Naive thymus-derived CD8-positive, alpha-beta T cell (primary cell): ENCODE results near the gene ADISSP. TPM values are rescaled to one million over a fixed set of nuclear protein-coding genes. Genes with fewer than 3 reads are reported as not detected.

Source experiments
- ATAC-seq, 2 donors: fragments of 150-1000 bp; cut with Tn5 transposase in 1 of 2; sonication (Bioruptor Pico), chemical (Tn5 transposase) in 1 of 2; 1 replicate in 1 of 2; 2 replicates in 1 of 2; pipeline ENCODE4 v1.10.0; 2021; ENCODE audit warnings: mild to moderate bottlenecking in 2 of 2, moderate library complexity in 2 of 2
- POLR2A ChIA-PET: fragments of 350-600 bp; sonication (Branson Sonifier 250); formaldehyde crosslinking; loops from one replicate; lab custom pipeline; 2021; ENCODE audit warnings: antibody characterized with exemption; lab: Charles Lee
- DNase-seq, 10 donors: peaks; one replicate each; pipeline versions ENCODE4 v3.0.0 to v3.0.0-alpha.2; 2020 to 2022
- H3K27ac Mint-ChIP-seq, 10 donors: one replicate each; pipeline ENCODE4 v1.8.0; 2020 to 2022; ENCODE audit warnings: mild to moderate bottlenecking in 10 of 10, mixed read lengths in 10 of 10, moderate library complexity in 4 of 10, inconsistent platforms in 1 of 10
- H3K27me3 Mint-ChIP-seq, 5 donors: one replicate each; pipeline ENCODE4 v1.8.0; 2021 to 2022; ENCODE audit warnings: mixed read lengths in 5 of 5
- H3K36me3 Mint-ChIP-seq, 3 donors: one replicate each; pipeline ENCODE4 v1.8.0; 2020 to 2022; ENCODE audit warnings: mixed read lengths in 3 of 3, mild to moderate bottlenecking in 2 of 3, inconsistent platforms in 1 of 3
- H3K4me1 Mint-ChIP-seq, 4 donors: one replicate each; pipeline ENCODE4 v1.8.0; 2021 to 2022; ENCODE audit warnings: mixed read lengths in 4 of 4
- H3K4me3 Mint-ChIP-seq, 10 donors: one replicate each; pipeline ENCODE4 v1.8.0; 2020 to 2022; ENCODE audit warnings: mild to moderate bottlenecking in 10 of 10, mixed read lengths in 10 of 10, moderate library complexity in 6 of 10, inconsistent platforms in 1 of 10
- H3K9me3 Mint-ChIP-seq, 9 donors: one replicate each; pipeline ENCODE4 v1.8.0; 2020 to 2022; ENCODE audit warnings: mixed read lengths in 9 of 9, mild to moderate bottlenecking in 3 of 9, inconsistent platforms in 1 of 9, moderate library complexity in 1 of 9
- polyA plus RNA-seq, 3 donors: library from polyadenylated mRNA; unstranded; fragments of 300-500 nt; fragmentation: Illumina TruSeq; gene quantifications; one replicate each; pipeline ENCODE4 v1.2.3, GENCODE V29; 2021
- total RNA-seq, 8 experiments: library from RNA in 2 of 8; stranded (reverse) in 2 of 8; gene quantifications; one replicate each; pipeline ENCODE4 v1.2.3 and lab custom pipeline; 2021 to 2026

Gene ADISSP
- total and polyA plus RNA-seq, 5 experiments from 2014 or later: 17.6 to 32.4 (median 19.6) TPM

- no peak for DNase-seq
- H3K9me3 Mint-ChIP-seq: no peaks in the 10 kb centered on the region
- H3K27me3 Mint-ChIP-seq: peaks cover 0 to 12% (median 0%) of the 10 kb centered on the region in 5 donors
- POLR2A ChIA-PET: interaction anchor here (0.9 kb wide), 1 partner anchor 10 kb away, joined by 3 read pairs; no protein-coding TSS in a partner anchor
- no peaks in the 10 kb centered on the region for H3K36me3 Mint-ChIP-seq
- peak overlapping the region in 2 of 10 donors; percentile 22 to 36 for H3K4me3 Mint-ChIP-seq
- peak overlapping the region in 2 of 10 donors; percentile 17 to 18 for H3K27ac Mint-ChIP-seq
- H3K4me1 Mint-ChIP-seq: peaks cover 11 to 21% (median 18%) of the 10 kb centered on the region in 4 donors
- no peak for ATAC-seq
These were observed 8.0 kb upstream of the ADISSP start for GRCh38 chr20:3775457-3776108.

DNA sequence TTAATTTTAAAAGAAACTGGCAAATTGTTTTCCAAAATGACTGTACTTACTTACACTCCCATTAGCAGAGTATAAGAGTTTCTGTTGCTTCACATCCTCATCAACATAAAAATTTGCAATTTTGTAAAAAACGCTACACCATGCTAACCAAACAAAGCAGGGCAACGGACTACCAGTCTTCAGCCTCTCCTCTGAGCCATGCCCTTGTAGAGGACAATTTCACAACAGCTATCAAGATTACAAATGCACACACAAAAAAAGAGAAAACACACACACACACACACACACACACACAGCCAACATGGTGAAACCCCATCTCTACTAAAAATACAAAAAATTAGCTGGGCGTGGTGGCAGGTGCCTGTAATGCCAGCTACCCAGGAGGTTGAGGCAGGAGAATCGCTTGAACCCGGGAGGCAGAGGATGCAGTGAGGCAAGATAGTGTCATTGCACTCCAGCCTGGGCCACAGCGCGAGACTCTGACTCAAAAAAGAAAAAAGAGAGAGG is 4.1 kb upstream of the ADISSP start:
- POLR2A ChIA-PET: interaction anchor here (0.7 kb wide), 2 partner anchors 47 to 677 kb away, joined by 3 read pairs; no protein-coding TSS in a partner anchor
- Mint-ChIP-seq H3K27me3 (peaks cover 0 to 3% (median 0%) of the 10 kb centered on the region in 5 donors), H3K27ac (no peak overlapping the region), H3K4me3 (no peak overlapping the region), H3K4me1 (peaks cover 9 to 21% (median 14%) of the 10 kb centered on the region in 4 donors), H3K9me3 (no peaks in the 10 kb centered on the region), H3K36me3 (no peaks in the 10 kb centered on the region)
- no peak for ATAC-seq
- DNase-seq: no peak

DNA sequence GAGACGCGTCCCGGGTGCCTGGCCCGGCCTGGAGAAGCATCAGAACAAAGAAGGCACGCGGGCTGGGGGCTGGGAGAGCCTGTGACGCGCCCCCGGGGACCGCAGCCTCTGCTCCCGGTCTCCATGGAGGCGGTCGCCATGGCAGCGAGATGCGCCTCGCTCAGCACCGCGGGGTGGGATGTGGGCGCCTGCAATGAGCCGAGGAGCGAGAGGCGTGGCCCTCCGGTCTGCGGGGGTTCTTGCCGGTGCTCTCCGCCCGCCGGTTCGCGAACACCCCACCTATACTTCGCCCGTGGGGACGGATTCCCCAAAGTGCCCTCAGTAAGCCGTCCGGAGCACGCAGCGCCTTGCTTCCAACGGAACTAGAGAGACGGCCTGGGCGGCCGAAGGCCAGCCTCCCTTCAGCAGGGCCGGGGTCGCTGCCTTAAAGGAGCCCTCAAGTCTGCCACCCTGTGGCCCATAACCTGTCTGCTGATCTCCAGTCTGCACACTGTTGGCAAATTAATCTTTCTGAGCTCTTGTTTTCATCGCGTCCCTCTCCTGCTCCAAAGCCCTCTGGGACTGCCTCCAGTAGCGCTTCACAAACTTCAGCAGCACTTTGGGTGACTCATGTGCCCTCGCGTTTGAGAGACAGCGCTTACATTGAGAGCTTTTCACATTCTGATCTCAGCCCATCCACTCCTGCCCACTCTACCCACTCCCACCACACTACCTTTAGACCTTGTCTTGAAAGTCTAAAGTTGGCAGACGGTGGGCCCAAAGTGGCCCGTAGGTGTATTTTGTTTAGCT is 983 bp upstream of the ADISSP start:
- H3K27ac Mint-ChIP-seq: peak overlapping the region; percentile 93 to 99 (median 98)

GRCh38 chr20:3767110-3767426 is 485 bp downstream of the ADISSP start:
- POLR2A ChIA-PET: interaction anchor here (0.9 to 2.7 kb wide), 17 partner anchors 8 to 271 kb away, joined by 3 to 52 read pairs (median 5); partner anchors contain the start of genes AP5S1, CDC25B, CENPB and PANK2
- Mint-ChIP-seq H3K4me1 (peaks cover 13 to 45% (median 38%) of the 10 kb centered on the region in 4 donors), H3K27ac (peak overlapping the region in 8 of 10 donors; percentile 40 to 90 (median 74)), H3K27me3 (no peaks in the 10 kb centered on the region), H3K4me3 (peak overlapping the region; percentile 83 to 93 (median 88)), H3K36me3 (peaks cover 0 to 2% (median 0%) of the 10 kb centered on the region in 3 donors), H3K9me3 (no peaks in the 10 kb centered on the region)
- ATAC-seq (no peak), DNase-seq (peak in 1 of 10 donors; percentile 34)

More for the DNA sequence above, 983 bp upstream of the ADISSP start:
- Mint-ChIP-seq H3K36me3 (no peaks in the 10 kb centered on the region), H3K4me1 (peaks cover 13 to 45% (median 35%) of the 10 kb centered on the region in 4 donors), H3K9me3 (no peaks in the 10 kb centered on the region), H3K4me3 (peak overlapping the region; percentile 85 to 93 (median 90)), H3K27me3 (peaks cover 0 to 3% (median 0%) of the 10 kb centered on the region in 5 donors)
- peak; percentile 64 to 76 for ATAC-seq
- peak; percentile 78 to 95 (median 90) for DNase-seq
- POLR2A ChIA-PET: interaction anchor here (0.7 to 2.7 kb wide), 17 partner anchors 10 to 1358 kb away, joined by 3 to 52 read pairs (median 5); partner anchors contain the start of genes AP5S1, CDS2, CENPB and PANK2

DNA sequence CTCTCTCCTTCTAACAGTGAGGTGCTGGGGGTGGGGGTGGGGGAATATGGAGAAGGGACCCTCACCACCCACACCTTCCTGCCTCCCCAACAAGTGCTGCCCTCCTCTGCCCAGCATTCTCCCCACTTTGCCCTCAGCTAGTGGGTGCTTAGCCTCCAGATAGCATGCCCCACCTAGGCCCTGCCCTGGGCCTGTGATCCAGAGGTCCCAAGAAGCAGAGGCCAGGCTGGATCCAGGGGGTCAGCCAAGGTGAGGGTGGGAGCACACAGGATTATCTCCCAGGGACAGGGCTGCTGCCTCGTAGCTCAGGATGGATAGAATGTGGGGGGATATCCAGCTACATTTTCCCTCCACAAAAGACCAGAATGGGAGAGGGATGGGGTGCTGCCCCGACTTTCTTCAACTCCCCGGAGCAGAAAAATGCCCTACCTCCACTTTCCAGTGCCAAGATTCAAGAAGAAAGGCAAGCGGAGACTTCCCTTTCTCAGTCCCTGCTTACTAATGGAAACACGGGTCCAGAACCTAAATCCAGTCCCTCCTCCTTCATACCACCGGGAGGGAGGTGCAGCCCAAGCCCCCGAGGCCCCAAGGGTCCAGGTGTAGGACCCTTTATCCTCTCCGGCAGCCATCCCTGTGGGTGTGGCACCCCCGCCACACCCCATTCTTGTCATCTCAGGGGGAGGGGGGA is 987 bp downstream of the ADISSP start:
- peaks cover 13 to 45% (median 38%) of the 10 kb centered on the region in 4 donors for H3K4me1 Mint-ChIP-seq
- POLR2A ChIA-PET: interaction anchor here (0.8 to 2.7 kb wide), 6 partner anchors 14 to 88 kb away, joined by 3 to 52 read pairs (median 18); partner anchors contain the start of genes AP5S1, CENPB and SPEF1
- H3K27me3 Mint-ChIP-seq: no peaks in the 10 kb centered on the region
- DNase-seq (no peak), ATAC-seq (no peak)
- H3K36me3 Mint-ChIP-seq: peaks cover 0 to 6% (median 0%) of the 10 kb centered on the region in 3 donors
- H3K4me3 Mint-ChIP-seq: peak overlapping the region; percentile 83 to 93 (median 88)
- peak overlapping the region in 6 of 10 donors; percentile 14 to 90 (median 74) for H3K27ac Mint-ChIP-seq
- no peaks in the 10 kb centered on the region for H3K9me3 Mint-ChIP-seq

GRCh38 chr20:3765171-3765882 is 2.2 kb downstream of the ADISSP start:
- Mint-ChIP-seq H3K36me3 (peaks cover 0 to 10% (median 0%) of the 10 kb centered on the region in 3 donors), H3K4me3 (peak overlapping the region in 5 of 10 donors; percentile 15 to 92 (median 41)), H3K27me3 (no peaks in the 10 kb centered on the region), H3K4me1 (peaks cover 16 to 45% (median 42%) of the 10 kb centered on the region in 4 donors), H3K9me3 (no peaks in the 10 kb centered on the region), H3K27ac (peak overlapping the region in 3 of 10 donors; percentile 24 to 37 (median 30))
- DNase-seq: no peak
- POLR2A ChIA-PET: interaction anchor here (0.8 kb wide), 2 partner anchors 15 to 322 kb away, joined by 5 to 6 read pairs; no protein-coding TSS in a partner anchor
- ATAC-seq: no peak

DNA sequence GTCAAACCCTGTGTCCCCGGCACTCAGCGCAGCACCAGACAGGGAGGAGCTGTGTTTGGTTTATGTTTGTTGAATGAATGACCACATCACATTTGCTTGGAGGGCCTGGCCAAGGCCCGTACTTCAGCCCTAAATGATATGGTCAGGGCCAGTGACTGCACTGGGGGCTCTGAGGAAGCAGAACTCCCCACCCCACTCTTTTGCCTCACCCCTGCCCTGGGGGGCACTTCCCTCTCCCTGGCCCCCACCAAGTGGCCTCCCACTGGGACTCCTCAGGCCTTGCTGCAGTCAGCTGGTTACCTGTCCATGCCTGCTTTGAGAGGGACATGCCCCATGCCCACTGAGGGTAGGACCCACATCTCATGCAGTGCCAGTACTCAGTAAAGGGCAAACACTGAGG is 2.9 kb downstream of the ADISSP start:
- Mint-ChIP-seq H3K27me3 (no peaks in the 10 kb centered on the region), H3K27ac (no peak overlapping the region), H3K4me3 (peak overlapping the region in 1 of 10 donors; percentile 15), H3K36me3 (peaks cover 0 to 13% (median 0%) of the 10 kb centered on the region in 3 donors), H3K9me3 (no peaks in the 10 kb centered on the region), H3K4me1 (peaks cover 20 to 45% (median 44%) of the 10 kb centered on the region in 4 donors)
- POLR2A ChIA-PET: interaction anchor here (1.1 kb wide), 1 partner anchor 20 kb away, joined by 3 read pairs; no protein-coding TSS in a partner anchor
- DNase-seq (no peak), ATAC-seq (no peak)

DNA sequence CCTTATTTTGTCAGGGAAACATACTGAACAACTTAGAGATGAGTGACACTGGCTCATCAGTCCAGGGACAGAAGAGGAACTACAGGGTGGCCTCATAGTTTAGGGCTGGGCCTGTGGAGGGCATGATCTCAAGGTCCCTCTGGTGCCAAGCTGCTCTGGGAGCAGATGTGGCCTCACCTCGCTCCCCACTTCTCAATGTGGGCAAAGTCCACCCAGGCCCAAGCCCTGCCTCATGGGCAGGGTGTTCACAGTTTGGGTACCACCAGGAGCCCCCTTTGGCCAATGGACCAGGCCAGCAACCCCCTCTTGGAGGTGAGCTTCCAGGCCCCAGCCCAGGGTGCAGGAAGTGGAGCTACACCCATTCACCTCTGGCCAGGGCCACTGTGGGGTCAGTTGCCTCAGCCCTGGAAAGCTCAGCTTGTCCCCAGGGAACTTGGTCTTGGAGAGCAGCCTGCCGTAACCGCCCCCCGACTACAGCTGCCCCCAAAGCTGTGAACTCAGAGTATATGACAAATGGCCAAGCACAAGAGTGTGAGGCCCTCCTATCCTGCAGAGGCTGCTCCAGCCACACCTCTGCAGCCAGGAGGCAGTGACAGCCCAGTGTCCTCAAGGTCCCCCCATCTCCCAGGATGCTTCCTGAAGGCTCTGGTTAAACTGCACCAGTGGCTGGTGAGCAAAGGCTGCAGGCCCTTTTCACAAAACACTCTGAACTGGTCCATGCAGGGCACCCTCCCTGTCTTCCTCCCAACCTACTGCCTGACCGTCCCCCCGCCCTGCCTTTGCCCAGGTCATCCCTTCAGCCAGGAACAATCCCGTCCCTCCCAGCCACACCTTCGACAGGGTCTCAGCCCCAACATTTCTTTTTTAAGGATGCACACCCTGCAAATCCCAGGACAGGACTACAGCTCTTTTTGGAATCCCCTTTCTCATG is 3.6 kb downstream of the ADISSP start:
- Mint-ChIP-seq H3K4me1 (peaks cover 19 to 44% (median 41%) of the 10 kb centered on the region in 4 donors), H3K4me3 (peak overlapping the region in 1 of 10 donors; percentile 15), H3K9me3 (no peaks in the 10 kb centered on the region), H3K27me3 (no peaks in the 10 kb centered on the region), H3K36me3 (peaks cover 0 to 13% (median 0%) of the 10 kb centered on the region in 3 donors), H3K27ac (peak overlapping the region in 2 of 10 donors; percentile 32 to 56)
- ATAC-seq (no peak), DNase-seq (no peak)
- POLR2A ChIA-PET: interaction anchor here (0.7 to 1.1 kb wide), 3 partner anchors 11 to 21 kb away, joined by 3 read pairs; no protein-coding TSS in a partner anchor

GRCh38 chr20:3760655-3761348 is 6.8 kb downstream of the ADISSP start:
- Mint-ChIP-seq H3K4me1 (peaks cover 11 to 26% (median 18%) of the 10 kb centered on the region in 4 donors), H3K36me3 (peaks cover 0 to 28% (median 0%) of the 10 kb centered on the region in 3 donors), H3K27me3 (no peaks in the 10 kb centered on the region), H3K4me3 (no peak overlapping the region), H3K9me3 (no peaks in the 10 kb centered on the region), H3K27ac (peak overlapping the region in 1 of 10 donors; percentile 5)
- POLR2A ChIA-PET: interaction anchor here (1.6 kb wide), 1 partner anchor 26 kb away, joined by 4 read pairs; the partner anchor contains the start of gene CENPB
- DNase-seq (no peak), ATAC-seq (no peak)

GRCh38 chr20:3759884-3760283 is 7.7 kb downstream of the ADISSP start:
- Mint-ChIP-seq H3K27me3 (no peaks in the 10 kb centered on the region), H3K4me3 (no peak overlapping the region), H3K27ac (peak overlapping the region in 1 of 10 donors; percentile 55), H3K36me3 (peaks cover 0 to 28% (median 0%) of the 10 kb centered on the region in 3 donors), H3K9me3 (no peaks in the 10 kb centered on the region), H3K4me1 (peaks cover 7 to 18% (median 12%) of the 10 kb centered on the region in 4 donors)
- no peak for DNase-seq
- POLR2A ChIA-PET: interaction anchor here (1.6 kb wide), 1 partner anchor 27 kb away, joined by 4 read pairs; the partner anchor contains the start of gene CENPB
- ATAC-seq: no peak
